GM23248 (cell line): ENCODE results near the gene SESTD1.

Experiments used
- EZH2 ChIP-seq: fragments of 200-600 bp; sonication (generic); IDR thresholded peaks from 2 replicates; pipeline ENCODE4 v1.6.1; 2018; ENCODE audit warnings: antibody characterized with exemption, mild to moderate bottlenecking; ENCODE audit not compliant: insufficient read depth, poor library complexity, severe bottlenecking
- EZH2phosphoT487 ChIP-seq: fragments of 200-600 bp; sonication (generic); IDR thresholded peaks from 2 replicates; pipeline ENCODE4 v1.6.1; 2018; ENCODE audit warnings: antibody characterized with exemption, moderate library complexity, mild to moderate bottlenecking, low read depth; ENCODE audit not compliant: insufficient read depth

DNA sequence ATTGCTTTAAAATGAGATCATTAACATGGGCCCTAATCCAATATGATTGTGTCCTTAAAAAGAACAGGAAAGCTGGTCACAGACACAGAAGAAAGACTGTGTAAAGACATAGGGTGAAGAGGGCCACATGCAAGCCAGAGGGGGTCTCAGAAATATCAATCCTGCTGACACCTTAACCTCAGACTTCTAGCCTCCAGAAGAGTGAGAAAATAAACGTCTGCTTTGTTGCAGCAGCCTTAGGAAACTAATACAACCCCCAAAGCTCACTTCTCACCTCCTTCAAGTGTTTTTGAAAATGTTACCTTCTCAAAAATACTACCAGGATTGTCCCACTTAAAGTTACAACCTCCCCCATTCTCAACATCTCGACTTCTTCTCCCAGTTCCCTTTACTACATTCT is 39.8 kb upstream of the SESTD1 start:
- no peak for TF ChIP-seq EZH2
- no peak for TF ChIP-seq EZH2phosphoT487
